Motor neuron (in vitro differentiated cells): ENCODE results near the gene ALOX5. TPM values are rescaled to one million over a fixed set of nuclear protein-coding genes. Genes with fewer than 3 reads are reported as not detected.

Experiments
- ATAC-seq, 8 experiments: fragments of 200-7000 bp; cut with Tn5 transposase; replicated peaks in 6 of 8; 2 replicates each; pipeline ENCODE4 v1.8.0; 2021; ENCODE audit warnings: mild to moderate bottlenecking in 8 of 8, moderate library complexity in 8 of 8
- H3K27ac ChIP-seq, 2 donors: fragments of 250-450 bp; sonication (Bioruptor Pico); 2 replicates each; pipeline ENCODE4 v1.9.0; 2021; ENCODE audit warnings: antibody characterized with exemption in 2 of 2, mild to moderate bottlenecking in 2 of 2, moderate library complexity in 1 of 2
- H3K4me1 ChIP-seq, 2 donors: fragments of 250-450 bp; sonication (Bioruptor Pico); replicated peaks in 1 of 2; 2 replicates each; pipeline ENCODE4 v1.6.1; 2021; ENCODE audit warnings: antibody characterized with exemption in 2 of 2, mild to moderate bottlenecking in 2 of 2, moderate library complexity in 1 of 2
- H3K4me3 ChIP-seq, 5 donors: fragments of 250-450 bp; sonication (Bioruptor Pico); 2 replicates each; pipeline ENCODE4 v1.9.0; 2021; ENCODE audit warnings: antibody characterized with exemption in 5 of 5, mild to moderate bottlenecking in 5 of 5, moderate library complexity in 4 of 5
- WGBS, 10 experiments: fragments of 450-650 bp; shearing (Covaris generic); methylation state at CpG; one replicate each; pipeline ENCODE4 v1.0.0; 2022; 5-methylcytosine and 5-hydroxymethylcytosine counted together
- in situ Hi-C, 9 experiments: fragments of 400-800 bp; cut with MboI; loops; one replicate each; pipeline ENCODE4 v1.15.0; 2021; ENCODE audit warnings: low sequenced_read_pairs in 9 of 9, low pct_unique_long_range_greater_than_20kb in 2 of 9; ENCODE audit not compliant: unreplicated experiment in 9 of 9
- total RNA-seq, 8 experiments: library from RNA; unstranded; fragments of 300-600 nt; gene quantifications; 2 replicates each; pipeline versions ENCODE4 v1.2.3 to v1.2.4, GENCODE V29; 2022

The ALOX5 gene
- total RNA-seq, 8 experiments from 2014 or later, result 0.38 to 3.7 (median 0.79) TPM

DNA sequence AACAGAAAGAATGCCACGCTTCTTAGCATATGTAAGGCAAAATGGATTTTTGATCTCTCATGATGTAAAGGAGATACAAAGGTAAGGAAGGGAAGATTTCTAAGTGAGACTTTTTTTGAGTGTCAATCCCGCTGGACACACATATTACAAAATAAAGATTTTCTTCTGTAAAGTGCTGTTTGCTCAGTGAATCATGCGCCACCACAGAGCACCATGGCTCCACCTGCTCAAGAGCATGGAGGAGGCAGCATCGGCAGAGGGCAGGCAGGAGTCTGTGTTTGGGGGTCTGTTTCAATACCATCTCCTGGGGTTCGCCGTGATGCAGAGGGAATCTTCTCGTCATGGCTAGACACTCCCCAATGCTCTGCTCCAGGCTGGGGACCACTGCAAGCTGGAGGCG is 83.5 kb downstream of the ALOX5 start:
- no peak for ATAC-seq
- 50 to 100% (median 85%) methylated on average over 1 to 8 of the region's 8 CpGs; no CpG with 5 or more reads in 1 of the 10 experiments for WGBS, 10 experiments
- H3K4me1 ChIP-seq, result no peaks in the 10 kb centered on the region
- H3K27ac ChIP-seq, result no peak overlapping the region
- in situ Hi-C loops, result loop anchor here in 2 of 9 experiments (25.0 kb wide), 2 partner anchors 195 to 205 kb away; partner anchors contain the start of gene ZFAND4 (in 2 of the 2)
- no peak overlapping the region for H3K4me3 ChIP-seq

DNA sequence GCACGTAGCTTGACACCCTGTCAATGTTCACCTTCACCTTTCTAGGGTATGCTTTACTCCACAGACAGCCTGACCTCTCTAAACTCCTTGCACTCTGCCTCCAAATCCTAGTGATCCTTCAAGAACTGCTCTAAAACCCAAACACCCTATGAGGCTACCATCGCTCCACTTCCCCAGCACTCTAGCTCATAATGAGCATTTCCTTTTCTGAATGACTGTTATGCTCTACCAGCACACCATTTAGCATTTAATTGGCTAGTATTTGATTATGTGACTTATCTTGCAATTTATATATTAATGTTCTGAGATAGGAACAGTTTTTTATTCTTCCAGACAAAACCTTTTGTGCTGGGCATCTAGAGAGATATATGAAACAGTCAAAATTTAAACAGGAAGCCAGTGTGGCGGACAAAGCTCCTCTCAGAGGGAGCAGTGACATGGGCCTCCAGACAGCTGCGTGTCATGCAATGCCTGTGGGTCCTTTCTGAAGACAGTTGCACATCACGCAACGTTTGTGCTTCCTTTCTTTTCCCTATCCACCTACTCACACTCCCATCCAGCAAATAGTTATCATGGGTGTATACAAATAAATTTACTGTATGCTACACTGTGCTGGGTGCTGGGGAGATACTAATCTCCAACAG is 86.3 kb downstream of the ALOX5 start:
- in situ Hi-C loops, result loop anchor here in 3 of 9 experiments (10.0 to 25.0 kb wide), 3 partner anchors 198 to 214 kb away; partner anchors contain the start of gene ZFAND4 (in 3 of the 3)
- ATAC-seq, result no peak
- Histone ChIP-seq H3K4me1 (no peaks in the 10 kb centered on the region), H3K27ac (no peak overlapping the region), H3K4me3 (no peak overlapping the region)
- 81 to 100% (median 93%) methylated on average over 1 to 6 of the region's 6 CpGs; no CpG with 5 or more reads in 1 of the 10 experiments for WGBS, 10 experiments

DNA sequence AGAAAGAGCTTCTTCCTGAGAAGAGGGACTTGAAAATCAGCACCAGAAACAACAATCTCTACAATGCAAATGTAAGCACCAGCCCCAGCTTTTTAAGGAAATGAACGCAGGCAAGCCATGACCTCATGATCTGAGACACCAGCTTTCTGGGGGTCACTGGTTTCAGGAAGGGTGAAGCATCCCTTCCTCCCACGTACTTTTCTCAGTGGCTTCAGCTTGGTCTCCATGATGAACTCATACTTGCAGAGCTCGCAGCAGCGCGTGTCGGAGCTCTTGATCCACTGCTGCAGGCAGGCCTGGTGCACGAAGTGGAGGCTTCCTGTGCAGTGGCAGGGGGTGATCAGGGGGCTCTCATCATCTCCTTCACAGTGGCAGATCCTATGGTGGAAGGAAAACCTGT is 87.0 kb downstream of the ALOX5 start:
- WGBS, 10 experiments, result 60 to 100% (median 80%) methylated on average over 1 to 6 of the region's 7 CpGs; no CpG with 5 or more reads in 4 of the 10 experiments
- in situ Hi-C loops, result loop anchor here in 3 of 9 experiments (10.0 to 25.0 kb wide), 3 partner anchors 199 to 214 kb away; partner anchors contain the start of gene ZFAND4 (in 3 of the 3)
- no peak overlapping the region for H3K27ac ChIP-seq
- no peak overlapping the region for H3K4me3 ChIP-seq
- ATAC-seq, result no peak
- H3K4me1 ChIP-seq, result no peaks in the 10 kb centered on the region

DNA sequence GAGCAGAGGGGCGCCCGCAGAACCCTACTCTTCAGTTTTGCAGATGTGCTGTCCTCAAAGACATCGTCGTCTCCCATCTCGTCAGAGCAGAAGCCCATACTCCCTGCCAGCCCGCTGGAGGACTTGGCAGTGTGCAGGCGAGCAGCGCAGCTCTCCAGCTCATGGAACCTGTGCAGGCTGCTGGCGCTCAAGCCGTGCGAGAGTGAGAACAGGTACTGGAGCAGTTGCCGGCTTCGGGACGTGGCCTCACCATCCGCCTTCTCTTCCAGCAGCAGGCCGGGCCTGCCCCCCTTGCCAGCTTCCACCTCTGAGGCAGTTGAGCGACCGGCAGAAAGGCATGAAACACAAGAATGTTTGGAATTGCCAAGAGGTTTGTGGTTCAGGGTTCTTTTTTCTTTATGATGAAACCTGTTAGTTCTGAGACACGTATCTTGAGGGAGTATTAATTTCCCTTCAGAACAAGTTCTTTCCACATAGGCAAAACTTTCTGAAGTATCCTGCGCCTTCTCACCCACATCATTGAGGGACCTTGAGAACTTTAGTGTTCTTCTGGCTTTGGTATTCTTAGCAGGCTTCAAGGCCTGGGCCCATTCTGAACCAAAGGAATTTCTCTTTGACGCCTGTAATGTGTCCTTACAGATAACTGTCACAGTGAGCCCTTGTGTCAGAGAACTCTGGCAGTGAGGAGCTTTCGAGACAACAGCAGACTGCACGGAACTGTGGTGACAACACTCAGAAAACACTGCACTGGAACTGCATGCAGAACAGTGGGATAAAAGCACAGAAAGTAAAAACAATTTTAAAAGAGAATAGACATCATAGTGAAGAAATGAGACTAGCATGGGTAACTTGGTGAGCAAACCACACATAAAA is 89.5 kb downstream of the ALOX5 start:
- no peak for ATAC-seq
- Histone ChIP-seq H3K4me3 (no peak overlapping the region), H3K27ac (no peak overlapping the region), H3K4me1 (peaks cover 3% of the 10 kb centered on the region in 2 donors)
- in situ Hi-C loops, result loop anchor here in 3 of 9 experiments (10.0 to 25.0 kb wide), 3 partner anchors 199 to 211 kb away; partner anchors contain the start of gene ZFAND4 (in 3 of the 3)
- WGBS, 10 experiments, result 27 to 100% (median 85%) methylated on average over 2 to 12 of the region's 23 CpGs

DNA sequence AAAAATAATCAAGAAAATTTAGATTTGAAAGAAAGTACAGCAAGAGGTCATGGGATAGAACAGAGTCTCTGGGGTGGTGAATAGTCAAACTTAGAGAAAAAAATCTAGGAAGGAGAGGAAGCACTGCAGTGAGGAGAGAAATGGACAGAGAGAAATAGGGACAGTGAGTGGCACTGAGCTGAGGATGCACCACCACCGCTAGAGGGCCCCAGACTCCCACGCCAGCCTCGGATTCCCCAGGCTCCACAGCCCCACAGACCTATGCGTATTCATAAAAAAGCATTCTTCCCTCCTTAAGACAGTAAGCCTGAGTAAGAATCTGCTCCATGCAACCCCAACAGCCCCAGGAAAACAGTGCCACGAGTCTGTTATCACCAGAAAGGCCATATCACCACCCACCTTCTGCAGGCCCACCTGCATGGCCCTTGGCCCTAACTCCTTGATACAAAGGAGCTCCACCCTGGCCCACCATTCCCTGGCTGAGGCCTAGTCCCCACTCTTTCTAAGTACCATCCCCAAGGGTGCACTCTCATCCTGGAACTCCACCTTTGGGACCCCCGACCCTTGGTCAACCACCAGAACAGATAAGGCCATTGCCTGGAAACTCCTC is 91.0 kb downstream of the ALOX5 start:
- Histone ChIP-seq H3K27ac (no peak overlapping the region), H3K4me3 (no peak overlapping the region), H3K4me1 (peaks cover 3 to 5% of the 10 kb centered on the region in 2 donors)
- in situ Hi-C loops, result loop anchor here in 3 of 9 experiments (10.0 to 25.0 kb wide), 3 partner anchors 197 to 210 kb away; partner anchors contain the start of gene ZFAND4 (in 3 of the 3)
- ATAC-seq, result peak; percentile 99 to 100 (median 100)
- 0 to 43% (median 4%) methylated on average over 1 to 4 of the region's 6 CpGs; no CpG with 5 or more reads in 3 of the 10 experiments for WGBS, 10 experiments

DNA sequence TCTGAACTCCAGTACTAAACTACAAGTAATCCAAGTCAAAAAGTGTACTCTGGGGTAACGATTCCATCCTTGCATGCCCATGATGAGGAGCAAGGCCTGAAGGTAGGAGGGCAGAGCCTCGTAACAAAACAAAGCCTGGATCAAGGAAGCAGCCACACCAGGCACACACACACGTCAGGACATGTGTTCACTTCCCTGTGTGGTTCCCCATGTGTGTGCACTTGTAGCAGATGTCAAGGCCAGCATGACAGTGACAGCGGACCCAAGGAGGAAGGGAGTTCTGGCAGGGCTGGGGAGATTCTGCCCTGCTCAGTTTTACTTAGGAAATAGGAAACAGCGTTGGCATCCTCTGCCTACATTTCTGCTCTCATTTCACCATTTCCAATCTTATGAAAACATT is 92.8 kb downstream of the ALOX5 start:
- WGBS, 10 experiments, result 60 to 96% (median 74%) methylated on average over 1 to 5 of the region's 5 CpGs; no CpG with 5 or more reads in 1 of the 10 experiments
- in situ Hi-C loops, result loop anchor here in 3 of 9 experiments (10.0 to 25.0 kb wide), 3 partner anchors 196 to 208 kb away; partner anchors contain the start of gene ZFAND4 (in 3 of the 3)
- no peak overlapping the region for H3K27ac ChIP-seq
- no peak overlapping the region for H3K4me3 ChIP-seq
- peaks cover 17 to 22% of the 10 kb centered on the region in 2 donors for H3K4me1 ChIP-seq
- ATAC-seq, result no peak

DNA sequence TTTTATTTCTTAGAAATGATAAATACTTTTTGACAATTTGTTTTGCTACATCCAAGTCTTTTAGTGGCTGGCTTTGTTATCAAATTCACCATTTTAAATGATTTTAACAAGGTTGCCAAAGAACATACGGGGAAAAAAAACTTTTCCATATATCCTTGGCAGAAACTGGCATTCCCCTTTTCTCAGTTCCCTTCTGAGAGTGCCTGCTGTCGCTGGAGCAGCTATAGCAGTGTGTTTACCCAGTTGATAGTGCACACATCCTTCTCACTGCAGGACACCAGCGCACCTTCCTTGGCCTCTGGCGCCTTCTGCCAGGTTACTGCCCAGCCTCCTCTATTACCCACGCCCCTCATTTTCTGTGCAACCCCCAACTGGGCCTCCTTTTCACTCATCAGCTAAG is 94.1 kb downstream of the ALOX5 start:
- Histone ChIP-seq H3K27ac (no peak overlapping the region), H3K4me1 (peaks cover 24 to 29% of the 10 kb centered on the region in 2 donors), H3K4me3 (no peak overlapping the region)
- 10 to 100% (median 65%) methylated on average over 1 to 5 of the region's 5 CpGs; no CpG with 5 or more reads in 1 of the 10 experiments for WGBS, 10 experiments
- ATAC-seq, result no peak
- in situ Hi-C loops, result loop anchor here in 3 of 9 experiments (10.0 to 25.0 kb wide), 3 partner anchors 194 to 207 kb away; partner anchors contain the start of gene ZFAND4 (in 3 of the 3)

DNA sequence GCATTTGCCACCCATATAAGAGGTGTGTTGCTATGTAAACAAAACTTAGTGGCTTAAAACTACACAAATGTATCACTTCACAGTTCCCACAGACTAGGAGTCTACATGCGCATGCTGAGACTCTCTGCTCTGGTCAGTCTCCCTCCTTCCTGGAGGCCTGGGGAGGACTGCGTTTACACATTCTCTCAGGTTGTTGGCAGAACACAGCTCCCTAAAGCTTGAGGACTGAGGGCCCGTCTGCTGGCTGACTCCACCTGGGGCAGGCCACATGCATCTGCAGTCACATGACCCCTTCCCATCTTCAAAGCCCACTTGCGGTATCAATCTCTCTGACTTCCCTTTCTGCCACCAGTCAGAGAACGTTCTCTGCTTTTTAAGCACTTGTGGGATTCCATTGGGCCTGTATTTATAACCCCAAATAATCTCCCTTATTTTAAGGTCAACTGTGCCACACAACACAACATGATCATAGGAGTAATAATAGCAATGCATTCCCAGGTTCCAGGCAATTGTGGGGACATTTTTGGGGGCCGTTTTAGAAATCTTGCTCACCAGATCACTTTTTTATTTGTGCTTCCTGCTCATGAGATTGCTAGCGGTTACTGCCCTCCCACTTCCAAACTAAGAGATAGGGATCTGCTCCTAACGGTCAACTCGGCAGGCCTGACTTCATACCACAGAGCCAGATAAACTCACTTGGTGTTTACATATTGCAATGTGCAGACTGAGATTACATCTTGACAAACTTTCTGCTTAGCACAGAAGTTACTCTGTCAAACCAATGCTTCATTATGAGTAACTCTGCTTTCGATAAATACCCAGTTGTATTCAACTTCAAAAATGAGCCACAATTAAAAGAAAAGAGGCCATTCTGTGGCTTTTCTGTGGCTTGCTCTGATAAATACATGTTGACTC is 96.3 kb downstream of the ALOX5 start:
- 47 to 100% (median 68%) methylated on average over 2 to 8 of the region's 10 CpGs; no CpG with 5 or more reads in 1 of the 10 experiments for WGBS, 10 experiments
- H3K27ac ChIP-seq, result peak overlapping the region; percentile 34 to 44
- H3K4me1 ChIP-seq, result peaks cover 24 to 29% of the 10 kb centered on the region in 2 donors
- in situ Hi-C loops, result loop anchor here in 2 of 9 experiments (25.0 kb wide), 2 partner anchors 192 to 208 kb away; partner anchors contain the start of gene ZFAND4 (in 2 of the 2)
- no peak overlapping the region for H3K4me3 ChIP-seq
- ATAC-seq, result peak; percentile 21 to 90 (median 52)

DNA sequence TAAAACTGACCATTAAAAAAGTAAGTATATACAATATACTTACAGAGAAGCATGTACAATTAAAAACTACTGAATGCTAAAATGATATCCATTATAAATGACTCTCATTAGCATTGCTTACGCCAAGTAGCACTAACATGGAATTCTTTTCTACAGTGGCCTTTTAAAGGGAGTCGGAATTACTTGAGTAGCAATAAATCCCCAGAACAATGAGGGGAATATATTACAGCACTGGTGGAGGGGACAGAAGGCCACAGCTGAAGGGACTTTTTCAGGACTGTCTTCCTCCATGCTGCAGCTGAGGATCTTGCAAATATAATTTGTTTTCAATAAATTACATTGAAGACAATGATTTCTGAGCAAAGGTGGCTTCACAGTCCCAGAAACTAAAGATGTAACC is 97.0 kb downstream of the ALOX5 start:
- in situ Hi-C loops, result loop anchor here in 2 of 9 experiments (25.0 kb wide), 2 partner anchors 191 to 209 kb away; partner anchors contain the start of gene ZFAND4 (in 2 of the 2)
- Histone ChIP-seq H3K27ac (peak overlapping the region in 1 of 2 donors; percentile 50), H3K4me3 (no peak overlapping the region), H3K4me1 (peaks cover 24 to 29% of the 10 kb centered on the region in 2 donors)
- peak in 5 of 8 experiments; percentile 77 to 92 (median 88) for ATAC-seq
- 0 to 94% (median 22%) methylated on average over 1 to 2 of the region's 2 CpGs; no CpG with 5 or more reads in 1 of the 10 experiments for WGBS, 10 experiments

DNA sequence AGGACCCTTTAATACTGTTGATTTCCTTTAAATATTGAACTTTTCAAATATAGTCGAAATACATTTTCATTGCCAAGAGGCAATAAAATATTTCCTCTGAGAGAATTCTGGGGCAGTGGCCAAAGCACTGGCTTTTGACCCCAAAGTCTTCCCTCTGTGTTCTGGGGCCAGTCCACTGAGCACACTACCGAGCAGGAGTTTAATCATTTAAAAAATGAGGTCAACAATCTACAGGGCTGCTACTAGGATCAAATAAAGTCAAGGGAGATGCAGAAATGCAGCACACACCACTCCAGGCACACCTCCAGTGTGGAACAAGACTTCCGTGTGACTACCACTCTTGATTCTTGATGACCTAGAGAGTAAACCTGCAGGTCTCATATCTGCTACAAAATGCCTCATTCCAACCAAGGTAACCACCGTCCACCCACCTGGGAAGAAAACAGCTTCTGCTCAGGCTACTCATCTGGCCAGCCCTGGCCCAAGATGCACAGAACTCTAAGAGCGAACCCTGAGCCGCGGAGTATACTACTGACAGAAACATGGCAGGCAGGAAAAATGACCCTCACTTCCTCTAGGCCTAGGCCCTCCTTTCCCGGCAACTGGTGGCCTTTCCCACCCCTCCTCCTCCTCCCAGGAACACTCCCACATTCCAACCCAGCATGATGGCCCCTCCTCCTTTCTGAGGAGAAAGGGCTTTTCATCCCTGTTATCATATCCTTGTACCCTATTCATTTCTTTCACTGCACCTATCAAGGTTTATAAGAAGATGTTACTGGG is 97.7 kb downstream of the ALOX5 start:
- in situ Hi-C loops, result loop anchor here in 2 of 9 experiments (25.0 kb wide), 2 partner anchors 191 to 209 kb away; partner anchors contain the start of gene ZFAND4 (in 2 of the 2)
- Histone ChIP-seq H3K27ac (peak overlapping the region; percentile 50 to 51), H3K4me3 (no peak overlapping the region), H3K4me1 (peaks cover 24 to 29% of the 10 kb centered on the region in 2 donors)
- WGBS, 10 experiments, result 21 to 100% (median 67%) methylated on average over 2 to 6 of the region's 8 CpGs; no CpG with 5 or more reads in 2 of the 10 experiments
- ATAC-seq, result peak in 4 of 8 experiments; percentile 6 to 22 (median 17)
